ENCODE data around the gene NIN. TPM values are rescaled to one million over a fixed set of nuclear protein-coding genes. Genes with fewer than 3 reads are reported as not detected.
A peak's percentile ranks its signal among the peaks of the same experiment; 100 is the strongest.

The NIN gene
- total RNA-seq, 2 experiments from 2014 or later = 104 TPM

- ATAC-seq (no peak), DNase-seq (no peak)
- CTCF ChIA-PET = interaction anchor here (1.5 kb wide), 1 partner anchor 39 kb away, joined by 5 read pairs; no protein-coding TSS in a partner anchor
- H3K27ac Mint-ChIP-seq = no peak overlapping the region
- H3K4me1 Mint-ChIP-seq (ENCODE audit: low read depth) = peaks cover 23% of the 10 kb centered on the region
- no peaks in the 10 kb centered on the region for H3K9me3 Mint-ChIP-seq (ENCODE audit: insufficient read depth)
- H3K4me3 Mint-ChIP-seq = no peak overlapping the region
- no peaks in the 10 kb centered on the region for H3K27me3 Mint-ChIP-seq (ENCODE audit: low read depth)
- POLR2A ChIA-PET = no interaction called here
- peaks cover 73% of the 10 kb centered on the region for H3K36me3 Mint-ChIP-seq (ENCODE audit: low read depth)
Observed at GRCh38 chr14:50734950-50735695, 95.8 kb downstream of the NIN start.

- Mint-ChIP-seq H3K4me3 (no peak overlapping the region), H3K9me3 (ENCODE audit: insufficient read depth) (no peaks in the 10 kb centered on the region), H3K27me3 (ENCODE audit: low read depth) (no peaks in the 10 kb centered on the region), H3K4me1 (ENCODE audit: low read depth) (peaks cover 12% of the 10 kb centered on the region), H3K36me3 (ENCODE audit: low read depth) (peaks cover 76% of the 10 kb centered on the region), H3K27ac (no peak overlapping the region)
- POLR2A ChIA-PET = no interaction called here
- CTCF ChIA-PET = interaction anchor here (0.9 to 1.0 kb wide), 2 partner anchors 19 to 28 kb away, joined by 3 read pairs; no protein-coding TSS in a partner anchor
- ATAC-seq = no peak
- no peak for DNase-seq
Observed at GRCh38 chr14:50733494-50733893, 97.5 kb downstream of the NIN start.

DNA sequence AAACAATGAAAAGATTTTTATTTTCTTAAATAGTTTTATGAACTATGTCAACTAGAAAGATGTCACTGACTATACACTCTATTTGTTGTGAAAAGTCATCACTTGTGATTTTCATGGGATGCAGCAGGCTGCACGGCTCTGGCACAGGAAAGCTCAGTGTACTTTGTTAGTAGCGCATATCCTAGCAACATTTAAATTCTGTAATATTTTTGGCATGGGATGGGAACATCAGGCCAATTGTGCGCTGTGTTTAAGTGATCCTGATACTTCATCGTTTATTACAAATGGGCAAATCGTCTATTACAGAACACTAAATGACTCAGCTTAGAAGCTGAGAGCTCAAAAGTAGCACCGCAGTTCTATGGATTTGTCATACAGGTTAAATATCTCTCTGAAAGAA is 102.1 kb downstream of the NIN start:
- H3K9me3 Mint-ChIP-seq (ENCODE audit: insufficient read depth) = no peaks in the 10 kb centered on the region
- H3K27me3 Mint-ChIP-seq (ENCODE audit: low read depth) = no peaks in the 10 kb centered on the region
- peaks cover 84% of the 10 kb centered on the region for H3K36me3 Mint-ChIP-seq (ENCODE audit: low read depth)
- no peak overlapping the region for H3K27ac Mint-ChIP-seq
- DNase-seq (no peak), ATAC-seq (no peak)
- ChIA-PET POLR2A (no interaction called here), CTCF (interaction anchor here (0.5 to 2.6 kb wide), 9 partner anchors 8 to 132 kb away, joined by 3 to 14 read pairs (median 6); no protein-coding TSS in a partner anchor)
- no peak overlapping the region for H3K4me3 Mint-ChIP-seq
- H3K4me1 Mint-ChIP-seq (ENCODE audit: low read depth) = peaks cover 21% of the 10 kb centered on the region

DNA sequence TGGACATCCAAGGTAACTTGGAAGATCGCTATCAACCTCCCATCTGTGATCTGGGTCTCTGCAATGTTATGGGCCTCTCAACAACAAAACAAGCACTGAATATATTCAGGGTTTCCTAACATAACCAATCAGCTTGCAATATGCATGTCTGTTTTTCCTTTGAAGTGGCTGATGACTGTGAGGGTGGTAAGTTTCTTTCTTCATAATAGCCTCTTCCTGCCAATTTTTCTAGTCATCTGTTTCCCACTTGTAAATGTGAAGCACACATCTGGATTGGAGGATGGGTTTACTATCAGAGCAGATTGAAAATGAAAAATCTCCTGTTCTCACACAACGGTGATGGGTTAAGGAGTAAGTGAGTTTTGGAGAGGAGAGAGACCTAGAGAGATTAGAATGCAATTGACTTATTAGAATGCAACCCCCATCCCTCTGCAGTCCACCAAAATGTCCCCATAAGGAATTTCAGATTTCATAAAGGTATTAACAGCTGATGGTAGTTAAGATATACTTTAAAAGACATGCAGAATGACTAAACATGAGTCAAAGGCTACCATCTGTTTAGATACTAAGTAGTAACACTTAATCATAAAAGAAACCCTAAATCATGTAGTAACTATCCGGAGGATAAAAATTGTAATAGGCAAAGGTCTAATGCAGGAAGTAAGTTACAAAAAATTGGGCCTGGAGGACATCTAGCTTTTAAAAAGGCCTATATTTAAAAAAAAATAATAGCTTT is 104.4 kb downstream of the NIN start:
- H3K4me1 Mint-ChIP-seq (ENCODE audit: low read depth) = peaks cover 21% of the 10 kb centered on the region
- H3K4me3 Mint-ChIP-seq = peak overlapping the region; percentile 30
- DNase-seq (peak; percentile 46), ATAC-seq (peak; percentile 96)
- H3K9me3 Mint-ChIP-seq (ENCODE audit: insufficient read depth) = no peaks in the 10 kb centered on the region
- H3K36me3 Mint-ChIP-seq (ENCODE audit: low read depth) = peaks cover 78% of the 10 kb centered on the region
- H3K27me3 Mint-ChIP-seq (ENCODE audit: low read depth) = no peaks in the 10 kb centered on the region
- ChIA-PET POLR2A (interaction anchor here (0.8 to 1.5 kb wide), 3 partner anchors 12 to 58 kb away, joined by 3 read pairs; partner anchors contain the start of gene SAV1), CTCF (interaction anchor here (1.1 to 4.5 kb wide), 9 partner anchors 11 to 148 kb away, joined by 3 to 35 read pairs (median 5); no protein-coding TSS in a partner anchor)
- peak overlapping the region; percentile 82 for H3K27ac Mint-ChIP-seq

GRCh38 chr14:50725761-50726160 is 105.2 kb downstream of the NIN start:
- POLR2A ChIA-PET = interaction anchor here (0.8 to 1.5 kb wide), 2 partner anchors 11 to 21 kb away, joined by 3 read pairs; no protein-coding TSS in a partner anchor
- no peaks in the 10 kb centered on the region for H3K27me3 Mint-ChIP-seq (ENCODE audit: low read depth)
- H3K4me1 Mint-ChIP-seq (ENCODE audit: low read depth) = peaks cover 21% of the 10 kb centered on the region
- peak overlapping the region; percentile 30 for H3K4me3 Mint-ChIP-seq
- H3K36me3 Mint-ChIP-seq (ENCODE audit: low read depth) = peaks cover 77% of the 10 kb centered on the region
- peak overlapping the region; percentile 82 for H3K27ac Mint-ChIP-seq
- no peak for DNase-seq
- no peaks in the 10 kb centered on the region for H3K9me3 Mint-ChIP-seq (ENCODE audit: insufficient read depth)
- peak; percentile 25 for ATAC-seq
- CTCF ChIA-PET = interaction anchor here (1.1 to 4.5 kb wide), 8 partner anchors 11 to 149 kb away, joined by 3 to 35 read pairs (median 5); no protein-coding TSS in a partner anchor

- DNase-seq (no peak), ATAC-seq (no peak)
- ChIA-PET CTCF (interaction anchor here (1.0 to 1.6 kb wide), 7 partner anchors 8 to 140 kb away, joined by 3 to 7 read pairs (median 3); no protein-coding TSS in a partner anchor), POLR2A (interaction anchor here (1.3 kb wide), 1 partner anchor 16 kb away, joined by 3 read pairs; no protein-coding TSS in a partner anchor)
- H3K9me3 Mint-ChIP-seq (ENCODE audit: insufficient read depth) = no peaks in the 10 kb centered on the region
- peaks cover 34% of the 10 kb centered on the region for H3K36me3 Mint-ChIP-seq (ENCODE audit: low read depth)
- no peak overlapping the region for H3K4me3 Mint-ChIP-seq
- H3K4me1 Mint-ChIP-seq (ENCODE audit: low read depth) = peaks cover 5% of the 10 kb centered on the region
- no peaks in the 10 kb centered on the region for H3K27me3 Mint-ChIP-seq (ENCODE audit: low read depth)
- H3K27ac Mint-ChIP-seq = no peak overlapping the region
Observed at GRCh38 chr14:50719911-50720759, 110.8 kb downstream of the NIN start.

- no peak overlapping the region for H3K4me3 Mint-ChIP-seq
- CTCF ChIA-PET = interaction anchor here (1.1 to 1.6 kb wide), 3 partner anchors 9 to 141 kb away, joined by 3 to 7 read pairs (median 5); no protein-coding TSS in a partner anchor
- DNase-seq (no peak), ATAC-seq (no peak)
- POLR2A ChIA-PET = no interaction called here
- H3K4me1 Mint-ChIP-seq (ENCODE audit: low read depth) = no peaks in the 10 kb centered on the region
- H3K9me3 Mint-ChIP-seq (ENCODE audit: insufficient read depth) = no peaks in the 10 kb centered on the region
- peaks cover 22% of the 10 kb centered on the region for H3K36me3 Mint-ChIP-seq (ENCODE audit: low read depth)
- H3K27ac Mint-ChIP-seq = no peak overlapping the region
- no peaks in the 10 kb centered on the region for H3K27me3 Mint-ChIP-seq (ENCODE audit: low read depth)
Observed at GRCh38 chr14:50718949-50719348, 112.0 kb downstream of the NIN start.

DNA sequence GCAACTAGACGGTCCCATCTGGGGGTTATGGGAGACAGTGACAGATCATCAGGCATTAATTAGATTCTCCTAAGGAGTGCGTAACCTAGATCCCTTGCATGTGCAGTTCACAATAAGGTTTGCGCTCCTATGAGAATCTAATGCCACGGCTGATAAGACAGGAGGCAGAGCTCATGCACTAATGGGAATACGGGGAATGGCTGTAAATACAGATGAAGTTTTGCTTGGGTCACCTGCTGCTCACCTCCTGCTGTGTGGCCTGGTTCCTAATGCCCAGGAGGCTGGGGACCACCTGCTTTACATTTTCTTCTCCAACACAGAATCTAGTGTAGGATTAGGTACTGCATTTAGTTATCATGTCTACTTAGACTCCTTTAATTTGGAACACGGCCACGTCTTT is 113.2 kb downstream of the NIN start:
- DNase-seq (no peak), ATAC-seq (no peak)
- H3K27ac Mint-ChIP-seq = no peak overlapping the region
- H3K36me3 Mint-ChIP-seq (ENCODE audit: low read depth) = peaks cover 18% of the 10 kb centered on the region
- no peaks in the 10 kb centered on the region for H3K9me3 Mint-ChIP-seq (ENCODE audit: insufficient read depth)
- H3K4me1 Mint-ChIP-seq (ENCODE audit: low read depth) = no peaks in the 10 kb centered on the region
- H3K27me3 Mint-ChIP-seq (ENCODE audit: low read depth) = peaks cover 4% of the 10 kb centered on the region
- ChIA-PET POLR2A (no interaction called here), CTCF (no interaction called here)
- H3K4me3 Mint-ChIP-seq = no peak overlapping the region

GRCh38 chr14:50714450-50715073 is 116.4 kb downstream of the NIN start:
- ChIA-PET POLR2A (interaction anchor here (1.2 kb wide), 1 partner anchor 11 kb away, joined by 3 read pairs; no protein-coding TSS in a partner anchor), CTCF (interaction anchor here (0.6 to 2.8 kb wide), 26 partner anchors 9 to 372 kb away, joined by 3 to 35 read pairs (median 4); no protein-coding TSS in a partner anchor)
- no peak overlapping the region for H3K27ac Mint-ChIP-seq
- peaks cover 7% of the 10 kb centered on the region for H3K27me3 Mint-ChIP-seq (ENCODE audit: low read depth)
- peak; percentile 64 for ATAC-seq
- no peak for DNase-seq
- H3K36me3 Mint-ChIP-seq (ENCODE audit: low read depth) = no peaks in the 10 kb centered on the region
- no peaks in the 10 kb centered on the region for H3K9me3 Mint-ChIP-seq (ENCODE audit: insufficient read depth)
- H3K4me1 Mint-ChIP-seq (ENCODE audit: low read depth) = no peaks in the 10 kb centered on the region
- no peak overlapping the region for H3K4me3 Mint-ChIP-seq

- no peaks in the 10 kb centered on the region for H3K4me1 Mint-ChIP-seq (ENCODE audit: low read depth)
- H3K27ac Mint-ChIP-seq = no peak overlapping the region
- ChIA-PET CTCF (interaction anchor here (1.2 to 1.9 kb wide), 2 partner anchors 9 to 66 kb away, joined by 3 to 6 read pairs; no protein-coding TSS in a partner anchor), POLR2A (no interaction called here)
- no peaks in the 10 kb centered on the region for H3K36me3 Mint-ChIP-seq (ENCODE audit: low read depth)
- H3K4me3 Mint-ChIP-seq = no peak overlapping the region
- H3K27me3 Mint-ChIP-seq (ENCODE audit: low read depth) = peaks cover 7% of the 10 kb centered on the region
- H3K9me3 Mint-ChIP-seq (ENCODE audit: insufficient read depth) = no peaks in the 10 kb centered on the region
- no peak for ATAC-seq
- DNase-seq = no peak
Observed at GRCh38 chr14:50711043-50711442, 119.9 kb downstream of the NIN start.

Measured in activated CD8-positive, alpha-beta T cell treated with anti-CD3 and anti-CD28 coated beads, Interleukin-2, amount 10 ng/mL, durations not matched to agents 7 days and 5 days (primary cell).